PC-9 (cell line): ENCODE data around the gene MAP3K20.

Source experiments
- CTCF ChIP-seq: fragments of 200-600 bp; sonication (generic); conservative IDR thresholded peaks from 2 replicates; pipeline ENCODE4 v1.6.1; 2017; ENCODE audit warnings: mixed run types, antibody characterized with exemption, mild to moderate bottlenecking, moderate library complexity
- EZH2 ChIP-seq: fragments of 200-600 bp; sonication (generic); IDR thresholded peaks from 2 replicates; pipeline ENCODE4 v1.8.0; 2017; ENCODE audit warnings: antibody characterized with exemption, low read depth

GRCh38 chr2:173056705-173057364 lies 18.8 kb upstream of the MAP3K20 start:
- TF ChIP-seq CTCF, result no peak
- TF ChIP-seq EZH2, result no peak
